Activated CD4-positive, alpha-beta T cell treated with anti-CD3 and anti-CD28 coated beads, Interleukin-2, amount 50 U/mL, for 16 hours (primary cell): ENCODE data around the gene ERICH3.

Experiments used
- DNase-seq: peaks from one replicate; pipeline ENCODE4 v3.0.0-alpha.2; 2020

Gene ERICH3

DNA sequence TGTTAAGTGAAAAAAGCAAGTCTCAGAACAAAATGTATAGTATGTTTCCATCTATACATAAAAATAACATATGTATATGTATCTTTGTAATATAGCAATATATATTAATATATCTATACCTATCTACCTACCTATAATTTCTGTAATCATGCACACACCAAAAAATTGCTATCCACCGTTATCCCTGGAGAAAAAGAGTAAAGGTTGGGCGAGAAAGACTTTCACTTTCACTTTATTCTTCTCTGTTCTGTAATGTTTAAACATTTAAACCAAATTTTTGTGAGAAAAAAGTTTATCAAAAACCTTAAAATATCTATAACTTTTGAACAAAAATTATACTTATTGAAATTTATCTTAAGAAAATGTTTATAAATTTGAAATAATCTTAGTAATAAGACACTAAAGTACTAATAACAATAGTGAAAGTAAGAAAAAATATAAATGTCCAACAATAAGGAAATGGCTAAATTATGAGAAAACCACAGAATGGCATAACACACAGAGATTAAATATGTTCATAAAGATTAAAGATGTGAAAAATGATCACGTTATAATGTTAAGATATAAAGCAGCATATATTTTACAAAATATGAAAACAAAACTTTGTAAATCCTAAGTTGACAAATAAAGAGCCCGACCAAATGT lies 87.2 kb downstream of the ERICH3 start:
- DNase-seq = no peak

DNA sequence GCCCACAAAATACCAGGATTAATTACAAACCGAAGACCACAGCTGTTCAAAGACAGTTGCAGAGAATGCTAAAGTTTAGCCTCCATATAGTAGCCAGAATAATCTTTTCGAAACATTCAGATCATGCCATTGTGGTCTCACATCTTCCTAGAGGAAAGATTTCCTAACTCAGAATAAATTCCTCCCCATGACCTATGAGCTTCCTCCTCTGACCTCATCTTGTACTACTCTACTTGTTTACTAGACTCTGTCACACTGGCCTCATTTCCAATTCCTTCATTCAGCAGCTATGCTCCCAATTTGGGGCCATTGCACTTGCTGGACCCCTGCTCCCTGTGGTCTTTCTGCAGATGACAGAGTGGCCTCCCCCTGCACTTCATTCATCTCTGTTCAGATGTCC lies 89.4 kb downstream of the ERICH3 start:
- no peak for DNase-seq

DNA sequence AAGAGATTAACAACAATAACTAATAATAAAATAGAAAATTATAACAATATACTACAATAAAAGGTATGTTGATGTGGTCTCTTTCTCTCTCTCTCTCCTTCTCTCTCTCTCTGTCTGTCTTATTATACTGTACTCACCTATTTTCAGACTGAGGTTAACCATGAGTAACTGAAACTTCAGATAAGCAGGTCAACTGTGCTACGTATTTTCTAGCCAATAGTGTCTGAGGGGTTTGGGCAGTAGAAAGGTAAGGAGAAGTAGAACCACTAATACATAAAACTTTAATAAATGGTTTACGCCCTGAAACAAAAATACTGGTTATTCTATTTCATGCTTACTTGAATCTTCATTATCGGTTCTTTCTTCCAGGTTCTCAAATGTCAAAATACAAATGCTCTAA lies 90.2 kb downstream of the ERICH3 start:
- DNase-seq = no peak

DNA sequence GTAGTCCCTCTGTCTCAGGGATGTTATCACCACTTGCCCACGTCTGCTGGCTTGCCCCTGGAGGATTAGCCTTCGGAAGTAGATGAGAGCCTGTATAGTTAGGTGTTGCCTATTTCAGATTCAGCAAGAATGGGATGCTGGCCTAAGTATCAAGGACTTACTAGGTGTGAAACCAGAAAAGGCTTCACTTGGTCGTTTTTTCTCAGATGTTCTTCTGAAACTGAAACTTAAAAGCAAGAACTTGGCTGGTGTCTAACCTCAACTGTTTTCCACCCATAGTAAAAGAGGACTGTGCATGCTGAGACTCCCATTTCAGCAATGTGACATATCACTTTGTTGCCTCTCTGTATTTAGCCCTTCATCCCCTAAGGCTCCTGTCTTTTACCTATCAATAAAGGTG lies 94.2 kb downstream of the ERICH3 start:
- peak; percentile 35 for DNase-seq

DNA sequence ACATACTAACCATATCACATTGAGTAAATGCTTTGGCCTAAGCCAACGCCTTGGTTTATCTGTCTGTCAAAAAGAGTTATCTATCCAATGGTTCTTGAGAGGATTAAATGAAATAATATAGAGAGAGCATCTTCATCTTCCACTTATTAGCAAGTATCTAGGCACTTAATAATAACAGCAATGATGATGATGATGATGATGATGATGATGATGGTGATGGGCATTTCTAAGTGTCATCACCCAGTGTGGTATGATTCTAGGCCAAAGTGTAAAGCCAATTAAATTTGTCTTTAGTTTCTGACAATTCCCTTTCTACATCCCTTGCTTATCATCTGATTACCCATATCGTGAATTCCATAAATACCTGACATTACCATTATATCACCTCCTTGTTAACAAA lies 95.5 kb downstream of the ERICH3 start:
- no peak for DNase-seq

DNA sequence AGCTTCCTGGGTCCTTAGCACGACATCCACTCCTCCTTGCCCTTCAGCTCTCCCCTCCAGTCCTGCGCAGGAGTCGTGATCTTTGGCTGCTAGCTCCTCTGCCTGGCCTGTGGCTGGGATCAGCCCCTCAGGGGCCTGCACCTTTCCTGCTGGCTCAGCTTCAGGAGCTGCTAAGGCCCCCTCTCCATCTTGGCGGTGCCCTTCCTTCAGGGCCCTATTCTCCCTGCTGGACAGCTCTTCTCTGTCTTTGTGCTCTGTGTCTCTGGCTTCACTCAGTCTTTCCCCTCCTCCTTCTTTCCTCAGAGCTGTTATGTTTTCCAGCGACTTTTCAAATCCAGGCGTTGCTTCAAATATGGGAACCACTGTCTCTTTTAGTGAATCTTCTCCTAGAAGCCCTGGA lies 101.7 kb downstream of the ERICH3 start:
- DNase-seq = no peak

DNA sequence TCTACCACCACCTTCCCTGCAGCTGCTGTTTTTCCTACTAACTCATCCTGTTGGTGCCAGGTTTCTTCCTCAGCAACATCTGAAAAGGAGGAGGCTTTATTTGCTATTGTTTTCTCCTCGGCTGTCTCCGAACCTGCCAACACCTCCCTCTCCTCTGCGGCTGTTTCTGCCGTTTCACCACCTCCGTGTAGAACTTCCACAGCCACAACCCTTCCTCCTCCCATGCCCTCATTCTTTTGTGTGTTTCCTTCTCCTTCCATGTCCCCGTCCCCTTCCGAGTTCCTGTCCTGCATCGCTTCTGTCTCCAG lies 102.1 kb downstream of the ERICH3 start:
- no peak for DNase-seq

DNA sequence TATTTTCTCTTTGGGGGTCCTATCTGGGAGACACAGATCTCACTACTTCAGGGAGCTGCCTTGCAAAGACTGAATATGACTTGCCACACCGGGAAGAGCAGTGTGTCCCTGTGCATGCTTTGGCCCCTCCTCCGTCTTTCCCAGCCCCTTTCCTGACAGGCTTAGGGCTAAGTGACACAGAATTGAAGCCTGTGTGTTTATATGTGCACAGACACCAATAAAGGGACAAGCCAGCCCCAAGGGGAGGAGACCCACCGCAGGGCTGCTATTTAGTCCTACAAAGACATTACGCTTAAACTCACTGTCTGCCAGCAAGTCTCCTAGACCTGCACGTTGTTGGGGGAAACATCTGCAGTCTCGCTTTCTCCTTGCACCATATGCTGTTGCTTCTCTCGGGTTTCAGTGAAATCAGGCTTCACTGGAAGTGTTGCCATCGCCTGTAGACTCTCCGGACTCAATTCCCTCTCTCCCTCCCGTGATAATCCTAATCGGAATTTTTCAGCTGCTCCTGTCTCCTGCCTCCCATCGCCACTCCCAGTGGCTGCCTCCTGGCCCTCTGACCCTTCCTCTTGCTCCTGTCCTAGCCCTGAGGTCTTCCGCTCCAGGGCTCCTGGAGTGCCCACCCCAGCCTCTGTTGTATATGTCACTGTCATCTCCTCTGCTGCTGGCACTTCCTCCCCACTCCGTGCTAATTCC lies 102.6 kb downstream of the ERICH3 start:
- no peak for DNase-seq

DNA sequence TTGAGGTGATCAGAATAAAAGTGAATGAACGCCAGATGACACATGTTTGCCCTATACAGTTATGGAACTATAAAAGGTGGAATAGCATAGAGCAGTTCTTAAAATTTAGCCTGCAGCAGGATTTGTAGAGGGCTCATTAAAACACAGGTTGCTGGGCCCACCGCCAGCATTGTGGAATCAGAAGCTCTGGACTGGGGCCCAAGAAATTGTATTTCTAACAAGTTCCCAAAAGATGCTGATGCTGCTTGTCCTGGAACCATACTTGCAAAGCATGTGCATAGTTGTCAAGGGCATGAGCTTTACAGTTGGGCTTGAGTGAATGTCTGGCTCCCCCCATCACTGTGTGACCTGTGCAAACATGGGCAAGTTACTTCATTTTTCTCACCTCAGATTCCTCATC lies 123.7 kb downstream of the ERICH3 start:
- DNase-seq = no peak

DNA sequence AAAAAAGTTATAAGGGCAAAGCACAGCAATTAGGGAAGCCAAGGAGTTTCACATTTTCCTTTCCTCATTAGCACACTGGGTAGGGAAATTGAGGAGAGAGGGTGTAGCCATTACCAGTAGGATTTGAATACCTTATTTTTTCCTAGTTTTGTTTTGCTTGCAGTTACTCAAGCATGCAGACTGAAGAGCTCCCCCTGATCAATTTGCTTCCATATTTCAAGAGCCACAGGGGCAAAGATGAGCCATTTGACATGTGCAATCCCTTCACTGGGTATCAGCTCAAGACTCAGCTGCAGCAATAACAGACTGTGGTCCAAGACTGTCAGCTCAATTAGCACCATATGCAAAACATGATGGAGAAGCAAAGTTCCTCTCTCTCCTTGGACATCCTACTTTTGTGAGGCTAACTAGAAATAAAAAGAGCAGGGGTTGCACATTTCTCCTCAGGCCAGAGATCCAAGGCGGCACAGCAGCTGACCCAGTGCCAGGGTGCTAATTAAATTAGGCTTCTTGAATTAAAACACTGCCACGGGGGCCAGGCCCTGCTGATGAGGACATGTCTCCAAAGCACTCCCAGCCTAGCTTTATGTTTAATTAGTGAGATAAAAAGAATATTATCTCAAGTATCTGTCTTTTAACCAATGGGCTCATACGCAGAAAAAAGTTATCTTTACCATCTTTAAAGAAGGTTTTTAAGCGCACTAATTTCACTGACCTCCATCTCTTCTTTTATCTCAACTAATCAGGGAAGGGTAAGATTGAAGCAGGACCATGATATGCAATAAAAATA lies 124.4 kb downstream of the ERICH3 start:
- DNase-seq = no peak

DNA sequence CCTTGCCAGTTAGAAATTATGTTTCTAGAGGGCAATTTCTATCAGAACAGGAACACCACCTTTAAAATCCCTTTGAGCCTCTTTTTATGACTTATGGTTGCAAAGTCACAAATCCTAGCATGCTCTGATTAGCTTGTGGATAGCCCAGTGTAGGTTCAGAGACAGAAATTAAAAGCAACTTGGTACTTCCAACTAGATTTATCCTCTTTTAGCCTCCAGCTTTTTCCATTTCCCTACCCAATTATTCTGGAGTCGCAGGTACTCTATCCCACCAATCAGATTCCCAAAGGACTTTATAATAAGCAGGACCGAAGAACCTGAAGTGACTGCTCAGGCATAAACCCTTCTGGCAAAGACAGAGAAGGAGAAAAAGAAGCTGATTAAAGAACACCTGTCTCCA lies 127.8 kb downstream of the ERICH3 start:
- DNase-seq = no peak

DNA sequence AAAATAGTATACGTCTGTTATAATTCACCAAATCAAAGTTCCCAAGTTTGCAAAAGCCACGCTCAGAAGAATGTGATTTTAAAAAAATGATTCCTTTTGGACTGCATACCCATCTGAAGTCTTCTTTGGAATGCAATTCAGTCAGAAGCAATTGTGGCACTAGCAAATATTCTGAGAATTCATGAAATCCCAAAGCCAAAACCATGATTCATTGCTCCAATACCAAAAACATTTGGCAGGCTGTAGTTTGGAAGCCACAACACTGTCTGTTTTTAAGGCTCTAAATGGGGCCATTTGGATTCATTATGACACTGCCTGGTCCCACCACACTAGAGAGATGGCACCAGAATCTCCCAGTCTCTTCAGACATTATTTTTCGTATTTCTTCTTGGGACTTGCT lies 139.4 kb downstream of the ERICH3 start:
- no peak for DNase-seq

DNA sequence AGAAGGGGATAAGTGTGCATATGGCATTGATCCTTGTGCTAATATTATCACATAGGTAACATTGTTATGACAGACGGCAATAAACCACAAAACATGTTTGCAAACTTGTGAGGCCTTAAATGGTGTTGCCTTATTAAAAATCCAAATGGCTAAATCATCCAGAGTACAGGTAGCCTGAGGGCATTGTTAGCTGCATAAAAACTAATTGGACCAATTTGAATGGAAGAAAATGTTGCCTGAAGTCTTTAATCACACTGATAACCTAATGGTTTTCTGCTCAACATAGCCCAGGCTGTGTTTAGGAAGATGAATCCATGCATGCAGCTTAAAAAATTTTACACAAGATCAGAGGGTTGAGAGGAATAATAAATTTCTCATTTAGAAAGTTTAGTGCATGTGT lies 141.8 kb downstream of the ERICH3 start:
- DNase-seq = no peak

DNA sequence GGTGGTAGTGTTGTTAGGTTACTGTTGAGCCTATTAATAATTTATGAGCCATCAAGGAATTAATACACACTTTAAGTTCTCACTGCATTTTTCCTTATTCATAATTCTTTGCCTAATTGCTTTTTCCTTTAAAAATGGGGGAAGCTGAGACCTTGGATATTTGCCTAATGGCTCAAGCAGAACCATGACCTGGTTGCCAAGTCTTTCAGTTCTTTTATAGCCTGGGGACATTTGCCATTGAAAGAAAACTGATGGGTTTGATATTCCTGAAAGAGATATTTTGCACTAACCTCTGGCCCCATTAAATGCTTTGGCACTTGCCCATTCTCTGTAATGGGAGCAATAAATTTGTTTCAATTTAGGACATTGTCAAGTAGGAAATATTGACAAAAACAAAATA lies 142.7 kb downstream of the ERICH3 start:
- DNase-seq = no peak

DNA sequence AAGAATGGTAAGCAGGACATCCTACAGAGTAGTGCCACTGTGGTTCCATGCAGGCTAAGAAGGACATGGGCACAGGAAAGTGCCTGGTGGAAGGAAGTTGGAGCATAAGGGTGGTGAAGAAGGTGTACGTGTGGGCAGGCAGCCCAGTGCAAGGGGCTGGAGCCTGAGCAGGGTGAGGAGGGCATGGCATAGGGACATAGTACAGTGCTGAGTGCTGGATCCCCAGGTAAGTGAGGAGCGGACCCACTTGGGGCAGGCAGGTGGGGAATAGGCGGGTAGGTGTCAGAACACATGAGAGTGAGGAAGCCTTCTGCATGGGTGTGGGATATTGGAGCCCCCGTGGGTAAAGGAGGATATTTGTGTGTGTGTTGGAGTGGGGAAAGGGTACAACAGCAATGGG lies 145.5 kb downstream of the ERICH3 start:
- DNase-seq = no peak

DNA sequence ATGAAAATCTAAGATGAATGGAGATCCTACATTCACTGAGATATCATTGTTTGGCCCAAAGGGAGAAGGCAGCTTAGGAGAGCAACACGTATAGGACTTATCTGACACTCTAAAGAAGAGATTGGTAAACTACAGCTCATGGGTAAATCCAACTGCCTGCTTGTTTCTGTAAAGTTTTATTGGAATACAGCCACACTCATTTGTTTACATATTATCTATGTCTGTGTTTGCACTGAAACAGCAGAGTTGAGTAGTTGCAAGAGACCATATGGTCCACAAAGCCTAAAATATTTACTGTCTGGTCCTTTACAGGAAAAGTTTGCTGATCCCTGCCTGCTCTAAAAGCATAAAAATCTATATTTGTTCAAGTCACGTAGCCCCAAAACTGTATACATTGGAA lies 146.9 kb downstream of the ERICH3 start:
- DNase-seq = no peak

DNA sequence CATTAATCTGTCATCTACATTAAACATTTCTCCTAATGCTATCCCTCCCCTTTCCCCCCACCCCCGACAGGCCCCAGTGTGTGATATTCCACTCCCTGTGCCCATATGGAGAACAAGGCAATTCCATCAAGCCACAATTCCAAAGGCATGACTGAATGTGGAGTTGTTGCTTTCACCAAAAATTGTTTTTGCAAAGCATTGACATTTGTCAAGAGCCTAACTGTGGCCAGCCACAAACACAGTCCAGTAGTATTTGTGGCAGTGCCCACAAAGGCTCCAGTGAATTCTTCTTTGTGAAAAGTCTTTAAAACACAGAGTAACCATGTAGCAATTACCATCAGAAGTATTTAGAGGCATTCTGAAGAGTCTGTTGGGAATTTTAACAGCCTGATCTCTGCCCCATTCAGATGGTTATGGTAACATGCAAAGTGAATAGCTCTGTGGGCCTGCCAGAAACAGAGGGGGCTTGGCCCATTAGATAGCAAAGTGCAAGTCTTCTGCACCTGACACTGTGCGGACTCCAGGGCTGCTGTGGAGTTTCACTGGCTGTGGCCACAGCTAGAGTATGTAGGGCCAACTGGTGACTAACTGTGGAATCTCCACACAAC lies 149.6 kb downstream of the ERICH3 start:
- no peak for DNase-seq

DNA sequence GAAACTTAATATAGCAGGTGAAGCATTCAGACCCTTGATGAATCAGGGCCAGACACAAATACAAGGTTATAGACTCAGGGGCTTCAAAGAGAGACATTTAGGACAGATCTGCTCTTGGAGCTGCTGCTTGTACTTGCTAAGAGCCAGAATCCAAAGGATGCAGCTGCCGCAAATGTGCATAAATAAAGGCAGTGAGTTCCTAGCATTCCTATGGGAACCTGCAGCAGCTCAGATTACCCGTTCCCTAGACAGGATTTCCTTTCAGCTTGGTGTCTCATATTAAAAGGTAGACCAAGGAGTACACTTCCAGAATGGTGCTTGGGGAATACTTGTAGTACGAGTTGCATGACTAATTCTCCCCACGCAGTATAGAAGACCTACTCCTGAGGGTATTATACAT lies 151.4 kb downstream of the ERICH3 start:
- no peak for DNase-seq
